Fibroblast of skin of abdomen (primary cell): ENCODE data around the gene FRMD8.

Experiments
- DNase-seq: peaks from one replicate; pipeline ENCODE4 v3.0.0-alpha.2; 2013

Gene FRMD8

DNA sequence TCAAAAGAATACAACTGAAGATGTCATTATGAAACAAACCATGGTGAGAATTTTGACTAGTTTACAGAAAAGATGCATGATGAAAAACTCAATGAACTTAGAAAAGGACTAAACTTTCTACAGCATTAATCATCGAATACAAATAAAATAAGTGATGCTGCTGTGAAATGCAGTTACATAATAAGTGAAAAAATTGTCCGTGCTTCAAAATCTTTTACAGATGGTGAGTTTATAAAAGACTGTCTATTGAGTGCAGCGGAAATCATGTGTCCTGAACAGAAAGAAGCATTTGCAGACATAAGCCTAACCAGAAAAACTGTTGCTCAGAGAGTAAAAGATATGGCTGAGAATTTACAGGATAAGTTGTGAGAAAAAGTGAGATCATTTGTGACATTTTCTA lies 70.0 kb downstream of the FRMD8 start:
- peak; percentile 59 for DNase-seq

DNA sequence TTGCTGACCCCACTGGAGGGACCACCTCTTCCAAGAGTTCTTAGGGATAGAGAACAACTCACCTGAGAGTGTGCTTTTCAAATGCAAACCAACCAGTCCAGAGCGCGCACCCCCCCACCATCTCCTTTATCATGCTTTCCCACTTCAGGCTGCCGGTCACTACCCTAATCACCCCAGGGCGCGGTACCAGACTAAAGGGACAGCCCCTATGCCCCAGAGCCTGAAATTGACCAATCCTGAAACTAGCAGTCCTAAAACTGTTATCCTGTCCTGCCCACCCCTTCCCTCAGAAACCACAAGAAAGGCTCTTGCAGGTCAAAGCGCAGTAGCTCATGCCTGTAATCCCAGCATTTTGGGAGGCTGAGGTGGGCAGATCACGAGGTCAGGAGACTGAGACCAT lies 73.1 kb downstream of the FRMD8 start:
- no peak for DNase-seq
